BE2C (cell line): ENCODE data around the gene PAQR7.

Source experiments
- DNase-seq: peaks from one replicate; pipeline ENCODE4 v3.0.0-alpha.2; 2020
- H3K27me3 ChIP-seq: fragments of 250-450 bp; sonication (Bioruptor Pico); 2 replicates; pipeline ENCODE4 v1.5.1; 2020; ENCODE audit warnings: mild to moderate bottlenecking
- H3K36me3 ChIP-seq: fragments of 250-450 bp; sonication (Bioruptor Pico); 2 replicates; pipeline ENCODE4 v1.5.1; 2020; ENCODE audit warnings: mild to moderate bottlenecking
- H3K4me1 ChIP-seq: fragments of 250-450 bp; sonication (Bioruptor Pico); 2 replicates; pipeline ENCODE4 v1.5.1; 2020
- H3K4me3 ChIP-seq: 2 replicates; pipeline ENCODE4 v1.5.1; 2011; ENCODE audit warnings: low read depth, low read length
- H3K9me3 ChIP-seq: fragments of 250-450 bp; sonication (Bioruptor Pico); 2 replicates; pipeline ENCODE4 v1.5.1; 2020
- TF ChIP-seq, protein P1 (sequence below): IDR thresholded peaks from 2 replicates; pipeline ENCODE4 v1.5.1; 2012; ENCODE audit warnings: mild to moderate bottlenecking, low read depth, low read length

PAQR7 gene

GRCh38 chr1:25837262-25837875 lies 38.1 kb downstream of the PAQR7 start:
- H3K4me1 ChIP-seq: no peaks in the 10 kb centered on the region
- H3K27me3 ChIP-seq: no peaks in the 10 kb centered on the region
- no peak overlapping the region for H3K4me3 ChIP-seq
- H3K36me3 ChIP-seq: peaks cover 3% of the 10 kb centered on the region; the same call in 1 of the 2 replicates
- no peak for DNase-seq
- no peaks in the 10 kb centered on the region for H3K9me3 ChIP-seq
- TF ChIP-seq, protein P1, sequence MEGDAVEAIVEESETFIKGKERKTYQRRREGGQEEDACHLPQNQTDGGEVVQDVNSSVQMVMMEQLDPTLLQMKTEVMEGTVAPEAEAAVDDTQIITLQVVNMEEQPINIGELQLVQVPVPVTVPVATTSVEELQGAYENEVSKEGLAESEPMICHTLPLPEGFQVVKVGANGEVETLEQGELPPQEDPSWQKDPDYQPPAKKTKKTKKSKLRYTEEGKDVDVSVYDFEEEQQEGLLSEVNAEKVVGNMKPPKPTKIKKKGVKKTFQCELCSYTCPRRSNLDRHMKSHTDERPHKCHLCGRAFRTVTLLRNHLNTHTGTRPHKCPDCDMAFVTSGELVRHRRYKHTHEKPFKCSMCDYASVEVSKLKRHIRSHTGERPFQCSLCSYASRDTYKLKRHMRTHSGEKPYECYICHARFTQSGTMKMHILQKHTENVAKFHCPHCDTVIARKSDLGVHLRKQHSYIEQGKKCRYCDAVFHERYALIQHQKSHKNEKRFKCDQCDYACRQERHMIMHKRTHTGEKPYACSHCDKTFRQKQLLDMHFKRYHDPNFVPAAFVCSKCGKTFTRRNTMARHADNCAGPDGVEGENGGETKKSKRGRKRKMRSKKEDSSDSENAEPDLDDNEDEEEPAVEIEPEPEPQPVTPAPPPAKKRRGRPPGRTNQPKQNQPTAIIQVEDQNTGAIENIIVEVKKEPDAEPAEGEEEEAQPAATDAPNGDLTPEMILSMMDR: peak; percentile 34

DNA sequence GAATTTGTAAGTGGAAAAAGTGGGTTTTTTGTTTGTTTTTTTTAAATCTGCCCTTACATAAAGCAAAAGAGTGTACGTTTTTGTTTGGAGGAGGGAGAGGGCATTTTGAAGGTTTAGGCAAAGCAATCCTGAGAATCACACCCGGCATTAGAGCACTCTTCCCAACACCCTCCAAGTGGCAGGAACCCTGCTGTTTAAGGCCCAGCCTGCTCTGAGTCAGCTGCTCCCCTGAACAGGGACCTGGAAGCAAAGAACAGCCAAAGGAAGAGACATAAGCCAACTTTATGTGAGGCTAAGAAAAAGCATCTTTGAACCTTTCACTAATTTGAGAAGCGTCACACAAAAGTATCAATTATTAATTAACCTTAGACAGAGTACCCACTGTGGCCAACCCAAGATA lies 38.8 kb downstream of the PAQR7 start:
- Histone ChIP-seq H3K9me3 (no peaks in the 10 kb centered on the region), H3K4me3 (no peak overlapping the region), H3K4me1 (no peaks in the 10 kb centered on the region), H3K27me3 (no peaks in the 10 kb centered on the region), H3K36me3 (peaks cover 7% of the 10 kb centered on the region; the same call in 1 of the 2 replicates)
- TF ChIP-seq, protein P1: no peak
- no peak for DNase-seq

GRCh38 chr1:25834894-25835293 lies 40.6 kb downstream of the PAQR7 start:
- Histone ChIP-seq H3K4me3 (no peak overlapping the region), H3K36me3 (peaks cover 11% of the 10 kb centered on the region), H3K4me1 (no peaks in the 10 kb centered on the region), H3K9me3 (no peaks in the 10 kb centered on the region), H3K27me3 (no peaks in the 10 kb centered on the region)
- no peak for DNase-seq
- TF ChIP-seq, protein P1: no peak

- Histone ChIP-seq H3K36me3 (peaks cover 15% of the 10 kb centered on the region), H3K4me3 (no peak overlapping the region), H3K27me3 (no peaks in the 10 kb centered on the region), H3K9me3 (no peaks in the 10 kb centered on the region), H3K4me1 (no peaks in the 10 kb centered on the region)
- no peak for DNase-seq
- TF ChIP-seq, protein P1: no peak
Observed at GRCh38 chr1:25833158-25833557, 42.4 kb downstream of the PAQR7 start.

GRCh38 chr1:25832336-25833037 lies 43.0 kb downstream of the PAQR7 start:
- TF ChIP-seq, protein P1: no peak
- no peaks in the 10 kb centered on the region for H3K9me3 ChIP-seq
- DNase-seq: no peak
- H3K4me3 ChIP-seq: no peak overlapping the region
- H3K27me3 ChIP-seq: no peaks in the 10 kb centered on the region
- H3K4me1 ChIP-seq: no peaks in the 10 kb centered on the region
- H3K36me3 ChIP-seq: peaks cover 17% of the 10 kb centered on the region

DNA sequence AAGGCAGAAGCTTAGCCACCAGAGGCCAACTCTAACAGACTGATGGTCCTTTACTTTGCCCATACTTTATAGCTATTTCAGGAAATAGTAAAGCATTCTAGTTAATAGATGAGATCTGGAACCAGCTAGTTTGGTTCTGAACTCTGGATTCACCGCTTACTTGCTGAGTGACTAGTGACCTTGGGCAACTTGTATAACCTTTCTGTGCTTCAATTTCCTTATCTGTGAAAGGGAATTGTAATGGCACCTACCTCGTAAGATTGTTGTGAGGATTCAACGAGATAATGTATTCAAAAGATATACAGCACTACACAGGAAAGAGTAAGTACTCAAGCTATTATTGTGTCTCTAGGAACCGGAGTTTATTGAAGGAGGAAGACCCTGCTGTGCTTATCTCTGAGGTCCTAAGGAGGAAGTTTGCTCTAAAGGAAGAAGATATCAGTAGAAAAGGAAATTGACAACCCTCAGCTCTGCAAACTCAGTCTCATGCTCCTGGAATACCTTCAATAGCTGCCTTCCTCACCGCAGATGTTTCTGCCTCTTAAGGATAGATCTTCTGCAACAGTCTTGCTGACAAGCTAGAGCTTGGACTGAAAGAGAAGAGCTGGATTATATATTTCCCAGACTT lies 43.8 kb downstream of the PAQR7 start:
- H3K9me3 ChIP-seq: no peaks in the 10 kb centered on the region
- TF ChIP-seq, protein P1: no peak
- peaks cover 17% of the 10 kb centered on the region for H3K36me3 ChIP-seq
- H3K4me1 ChIP-seq: no peaks in the 10 kb centered on the region
- H3K4me3 ChIP-seq: no peak overlapping the region
- no peaks in the 10 kb centered on the region for H3K27me3 ChIP-seq
- no peak for DNase-seq
